ENCODE results near the gene METTL26. TPM values are rescaled to one million over a fixed set of nuclear protein-coding genes. Genes with fewer than 3 reads are reported as not detected.

The METTL26 gene
- total RNA-seq, 1 experiment from 2014 or later = 115 TPM

GRCh38 chr16:667780-668518 lies 31.8 kb upstream of the METTL26 start, which contains the start of gene RHOT2 (continued):
- TF ChIP-seq CTCF (IDR thresholded peaks at IDR 0.05) = peak; percentile 66
- TF ChIP-seq TCF7 (CRISPR knock-in tag; IDR thresholded peaks at IDR 0.05; ENCODE audit: low read depth) = no peak
- no peak for TF ChIP-seq SMAD4 (CRISPR knock-in tag; IDR thresholded peaks at IDR 0.05)
- TF ChIP-seq OVOL2 (CRISPR knock-in tag; IDR thresholded peaks at IDR 0.05; ENCODE audit: borderline replicate concordance) = no peak
- TF ChIP-seq, protein P1, sequence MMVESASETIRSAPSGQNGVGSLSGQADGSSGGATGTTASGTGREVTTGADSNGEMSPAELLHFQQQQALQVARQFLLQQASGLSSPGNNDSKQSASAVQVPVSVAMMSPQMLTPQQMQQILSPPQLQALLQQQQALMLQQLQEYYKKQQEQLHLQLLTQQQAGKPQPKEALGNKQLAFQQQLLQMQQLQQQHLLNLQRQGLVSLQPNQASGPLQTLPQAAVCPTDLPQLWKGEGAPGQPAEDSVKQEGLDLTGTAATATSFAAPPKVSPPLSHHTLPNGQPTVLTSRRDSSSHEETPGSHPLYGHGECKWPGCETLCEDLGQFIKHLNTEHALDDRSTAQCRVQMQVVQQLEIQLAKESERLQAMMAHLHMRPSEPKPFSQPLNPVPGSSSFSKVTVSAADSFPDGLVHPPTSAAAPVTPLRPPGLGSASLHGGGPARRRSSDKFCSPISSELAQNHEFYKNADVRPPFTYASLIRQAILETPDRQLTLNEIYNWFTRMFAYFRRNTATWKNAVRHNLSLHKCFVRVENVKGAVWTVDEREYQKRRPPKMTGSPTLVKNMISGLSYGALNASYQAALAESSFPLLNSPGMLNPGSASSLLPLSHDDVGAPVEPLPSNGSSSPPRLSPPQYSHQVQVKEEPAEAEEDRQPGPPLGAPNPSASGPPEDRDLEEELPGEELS (CRISPR knock-in tag; IDR thresholded peaks at IDR 0.05) = 0 out of 2 replicates have a peak, but pooled peaks have one; percentile 48
- no peak for TF ChIP-seq HMGA2 (CRISPR knock-in tag; IDR thresholded peaks at IDR 0.05)
- TF ChIP-seq ZBTB43 (CRISPR knock-in tag; IDR thresholded peaks at IDR 0.05) = no peak
- no peak for TF ChIP-seq ZNF263 (CRISPR knock-in tag; IDR thresholded peaks at IDR 0.05; ENCODE audit: low read depth)
- no peak for TF ChIP-seq STAT6 (CRISPR knock-in tag; conservative IDR thresholded peaks at IDR 0.05; ENCODE audit: low read depth)
- TF ChIP-seq PRRX2 (CRISPR knock-in tag; IDR thresholded peaks at IDR 0.05) = no peak
- TF ChIP-seq ZNF121 (CRISPR knock-in tag; IDR thresholded peaks at IDR 0.05) = no peak
- no peak for TF ChIP-seq ZNF396 (CRISPR knock-in tag; IDR thresholded peaks at IDR 0.05; ENCODE audit: borderline replicate concordance)
- TF ChIP-seq, protein P2, sequence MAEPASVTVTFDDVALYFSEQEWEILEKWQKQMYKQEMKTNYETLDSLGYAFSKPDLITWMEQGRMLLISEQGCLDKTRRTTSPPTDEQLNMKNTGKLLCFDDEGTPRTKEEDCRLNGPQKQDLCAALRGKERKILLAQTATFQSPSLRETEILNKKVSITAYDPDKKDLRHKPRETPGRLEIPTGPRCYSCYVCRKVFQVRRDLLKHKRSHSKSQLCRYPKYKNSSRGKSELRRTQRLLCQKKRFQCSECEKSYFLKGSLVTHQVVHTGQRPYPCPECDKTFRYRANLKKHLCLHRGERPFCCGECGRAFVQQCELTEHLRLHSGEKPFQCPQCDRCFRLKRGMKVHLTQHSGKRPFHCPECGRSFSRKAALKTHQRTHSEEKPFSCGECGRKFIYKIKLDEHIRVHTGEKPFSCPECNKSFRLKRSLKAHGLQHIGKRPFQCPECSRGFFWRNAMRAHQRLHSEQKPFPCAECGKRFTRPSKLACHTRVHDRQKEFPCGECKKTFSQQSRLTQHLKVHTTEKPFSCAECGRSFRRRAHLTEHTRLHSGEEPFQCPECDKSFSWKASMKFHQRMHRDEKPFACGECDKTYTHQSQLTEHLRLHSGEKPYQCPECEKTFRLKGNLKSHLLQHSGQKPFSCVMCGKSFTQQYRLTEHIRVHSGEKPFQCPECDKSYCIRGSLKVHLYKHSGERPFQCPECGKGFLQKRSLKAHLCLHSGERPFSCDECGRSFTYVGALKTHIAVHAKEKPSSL (CRISPR knock-in tag; conservative IDR thresholded peaks at IDR 0.05) = no peak
- TF ChIP-seq, protein P3, sequence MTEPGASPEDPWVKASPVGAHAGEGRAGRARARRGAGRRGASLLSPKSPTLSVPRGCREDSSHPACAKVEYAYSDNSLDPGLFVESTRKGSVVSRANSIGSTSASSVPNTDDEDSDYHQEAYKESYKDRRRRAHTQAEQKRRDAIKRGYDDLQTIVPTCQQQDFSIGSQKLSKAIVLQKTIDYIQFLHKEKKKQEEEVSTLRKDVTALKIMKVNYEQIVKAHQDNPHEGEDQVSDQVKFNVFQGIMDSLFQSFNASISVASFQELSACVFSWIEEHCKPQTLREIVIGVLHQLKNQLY (CRISPR knock-in tag; IDR thresholded peaks at IDR 0.05) = 0 out of 2 replicates have a peak, but pooled peaks have one; percentile 67
- TF ChIP-seq ETV6 (CRISPR knock-in tag; IDR thresholded peaks at IDR 0.05) = peak; percentile 91
- TF ChIP-seq, protein P4, sequence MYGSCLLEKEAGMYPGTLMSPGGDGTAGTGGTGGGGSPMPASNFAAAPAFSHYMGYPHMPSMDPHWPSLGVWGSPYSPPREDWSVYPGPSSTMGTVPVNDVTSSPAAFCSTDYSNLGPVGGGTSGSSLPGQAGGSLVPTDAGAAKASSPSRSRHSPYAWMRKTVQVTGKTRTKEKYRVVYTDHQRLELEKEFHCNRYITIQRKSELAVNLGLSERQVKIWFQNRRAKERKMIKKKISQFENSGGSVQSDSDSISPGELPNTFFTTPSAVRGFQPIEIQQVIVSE (CRISPR knock-in tag; IDR thresholded peaks at IDR 0.05; ENCODE audit: borderline replicate concordance) = no peak
- peak; percentile 98 for TF ChIP-seq KAT7 (CRISPR knock-in tag; IDR thresholded peaks at IDR 0.05; ENCODE audit: borderline replicate concordance)
- TF ChIP-seq ZNF138 (CRISPR knock-in tag; conservative IDR thresholded peaks at IDR 0.05) = no peak
- TF ChIP-seq MAX (CRISPR knock-in tag; IDR thresholded peaks at IDR 0.05) = peak; percentile 75; the same call in 1 of the 2 replicates
- no peak for TF ChIP-seq GTF2I (CRISPR knock-in tag; conservative IDR thresholded peaks at IDR 0.05)
- TF ChIP-seq, protein P5, sequence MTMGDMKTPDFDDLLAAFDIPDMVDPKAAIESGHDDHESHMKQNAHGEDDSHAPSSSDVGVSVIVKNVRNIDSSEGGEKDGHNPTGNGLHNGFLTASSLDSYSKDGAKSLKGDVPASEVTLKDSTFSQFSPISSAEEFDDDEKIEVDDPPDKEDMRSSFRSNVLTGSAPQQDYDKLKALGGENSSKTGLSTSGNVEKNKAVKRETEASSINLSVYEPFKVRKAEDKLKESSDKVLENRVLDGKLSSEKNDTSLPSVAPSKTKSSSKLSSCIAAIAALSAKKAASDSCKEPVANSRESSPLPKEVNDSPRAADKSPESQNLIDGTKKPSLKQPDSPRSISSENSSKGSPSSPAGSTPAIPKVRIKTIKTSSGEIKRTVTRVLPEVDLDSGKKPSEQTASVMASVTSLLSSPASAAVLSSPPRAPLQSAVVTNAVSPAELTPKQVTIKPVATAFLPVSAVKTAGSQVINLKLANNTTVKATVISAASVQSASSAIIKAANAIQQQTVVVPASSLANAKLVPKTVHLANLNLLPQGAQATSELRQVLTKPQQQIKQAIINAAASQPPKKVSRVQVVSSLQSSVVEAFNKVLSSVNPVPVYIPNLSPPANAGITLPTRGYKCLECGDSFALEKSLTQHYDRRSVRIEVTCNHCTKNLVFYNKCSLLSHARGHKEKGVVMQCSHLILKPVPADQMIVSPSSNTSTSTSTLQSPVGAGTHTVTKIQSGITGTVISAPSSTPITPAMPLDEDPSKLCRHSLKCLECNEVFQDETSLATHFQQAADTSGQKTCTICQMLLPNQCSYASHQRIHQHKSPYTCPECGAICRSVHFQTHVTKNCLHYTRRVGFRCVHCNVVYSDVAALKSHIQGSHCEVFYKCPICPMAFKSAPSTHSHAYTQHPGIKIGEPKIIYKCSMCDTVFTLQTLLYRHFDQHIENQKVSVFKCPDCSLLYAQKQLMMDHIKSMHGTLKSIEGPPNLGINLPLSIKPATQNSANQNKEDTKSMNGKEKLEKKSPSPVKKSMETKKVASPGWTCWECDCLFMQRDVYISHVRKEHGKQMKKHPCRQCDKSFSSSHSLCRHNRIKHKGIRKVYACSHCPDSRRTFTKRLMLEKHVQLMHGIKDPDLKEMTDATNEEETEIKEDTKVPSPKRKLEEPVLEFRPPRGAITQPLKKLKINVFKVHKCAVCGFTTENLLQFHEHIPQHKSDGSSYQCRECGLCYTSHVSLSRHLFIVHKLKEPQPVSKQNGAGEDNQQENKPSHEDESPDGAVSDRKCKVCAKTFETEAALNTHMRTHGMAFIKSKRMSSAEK (CRISPR knock-in tag; IDR thresholded peaks at IDR 0.05; ENCODE audit: borderline replicate concordance) = no peak
- TF ChIP-seq FOXP1 (CRISPR knock-in tag; IDR thresholded peaks at IDR 0.05; ENCODE audit: borderline replicate concordance) = no peak; the same call in 1 of the 2 replicates

All from WTC11 (cell line).